Eye (tissue), 1 donor: ENCODE measurements around the gene MYOZ2.

Experiments
- DNase-seq: peaks from one replicate; pipeline ENCODE4 v3.0.0-alpha.2; 2015

MYOZ2 gene

GRCh38 chr4:119205690-119206089, 70.1 kb downstream of the MYOZ2 start:
- no peak for DNase-seq

GRCh38 chr4:119206178-119206577, 70.5 kb downstream of the MYOZ2 start:
- DNase-seq: no peak

GRCh38 chr4:119207051-119207450, 71.4 kb downstream of the MYOZ2 start:
- DNase-seq: no peak

DNA sequence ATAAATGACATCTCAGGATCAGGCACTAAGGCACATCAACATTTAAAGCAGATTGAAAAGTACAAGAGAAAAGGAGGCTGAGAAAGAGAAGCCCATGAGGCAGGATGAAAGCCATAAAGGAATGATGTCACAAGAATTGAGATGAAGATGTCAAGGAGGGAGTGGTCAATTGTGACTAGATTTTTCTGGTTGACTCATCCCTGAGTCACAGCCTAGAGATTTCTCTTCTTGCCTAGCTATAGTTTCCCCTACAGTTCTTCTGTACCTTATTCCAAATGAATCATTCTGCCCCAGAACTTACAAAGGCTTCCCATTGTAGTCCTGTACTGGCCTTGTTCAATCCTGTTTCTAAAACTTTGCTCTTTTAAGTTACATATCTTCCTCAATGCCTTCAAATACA, 73.4 kb downstream of the MYOZ2 start:
- DNase-seq: no peak

DNA sequence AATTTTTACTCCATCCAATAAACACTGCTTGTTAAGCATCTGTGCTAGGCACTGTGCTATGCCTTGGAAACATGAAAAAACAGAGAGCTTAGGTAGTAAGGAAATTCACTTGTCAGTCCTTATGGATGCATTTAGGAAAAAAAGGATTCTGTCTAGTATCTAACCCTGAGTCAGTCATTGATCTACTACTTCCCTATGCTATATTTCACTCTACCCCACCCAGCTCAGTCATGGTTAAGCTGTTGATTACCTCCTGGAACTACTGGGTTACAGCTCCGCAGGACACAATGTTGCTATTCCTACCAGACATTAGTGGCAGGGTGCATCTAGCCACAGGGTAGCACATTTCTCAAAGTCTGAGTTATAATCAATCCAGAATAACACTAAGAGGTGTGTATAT, 74.0 kb downstream of the MYOZ2 start:
- DNase-seq: no peak

- DNase-seq: no peak
These were observed 75.1 kb downstream of the MYOZ2 start for GRCh38 chr4:119210775-119211174.

DNA sequence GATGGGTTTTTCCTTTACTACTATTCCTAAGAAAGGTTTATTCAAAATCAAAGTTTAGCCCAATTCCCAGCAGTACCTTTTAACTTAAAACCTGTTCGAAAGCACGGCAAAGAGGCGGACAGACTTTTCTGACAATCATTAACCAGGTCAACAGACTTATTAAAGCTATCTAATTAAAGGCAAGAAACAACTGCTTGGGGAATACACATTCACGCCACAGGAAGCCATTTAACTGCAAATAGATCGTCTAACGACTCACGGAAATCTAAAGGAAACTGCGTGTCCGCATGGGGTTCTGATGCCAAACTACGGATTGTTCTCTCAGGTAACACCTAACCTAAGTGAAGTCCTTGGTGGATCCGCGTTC, 76.2 kb downstream of the MYOZ2 start:
- DNase-seq: no peak

DNA sequence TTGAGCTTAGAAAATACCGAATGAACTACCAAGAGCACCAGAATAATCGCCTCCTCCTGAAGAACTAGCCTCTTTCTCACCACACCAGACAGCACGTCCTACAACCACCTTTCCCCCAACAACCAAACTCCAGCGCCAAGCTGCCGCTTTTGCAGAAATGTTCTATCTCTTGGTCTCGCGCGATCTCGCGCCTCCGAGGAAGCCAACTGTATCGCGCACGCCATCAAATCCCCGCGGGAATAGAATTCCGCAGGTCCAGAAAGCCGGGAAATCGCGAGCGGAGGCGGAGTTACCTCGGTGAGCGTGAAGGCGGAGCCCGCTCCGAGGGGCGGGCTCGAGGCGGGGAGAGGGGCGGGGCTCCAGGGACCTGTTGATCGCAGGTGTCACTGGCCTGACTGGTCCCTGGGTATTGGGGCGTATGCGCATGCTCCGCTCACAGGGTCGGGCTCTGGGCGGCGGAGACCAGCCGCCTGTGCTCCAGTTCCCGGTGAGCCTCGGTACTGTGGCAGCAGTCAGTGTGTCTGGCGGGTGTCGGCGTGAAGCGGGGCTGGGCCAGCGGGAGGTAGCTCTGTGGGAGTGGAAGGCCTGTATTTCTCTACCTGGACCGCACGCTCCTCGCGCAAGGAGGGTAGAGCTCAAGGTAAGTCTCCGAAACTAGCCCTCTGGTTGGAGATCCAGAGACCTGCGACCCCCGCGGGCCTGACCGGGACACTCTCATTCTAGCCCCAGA, 76.8 kb downstream of the MYOZ2 start, which contains the start of gene USP53:
Gene USP53 (plus strand): TSS at position 480 of the 730 bp plus-strand sequence. CDS start 27,047 bp downstream, outside the sequence.
- DNase-seq: peak; percentile 99

DNA sequence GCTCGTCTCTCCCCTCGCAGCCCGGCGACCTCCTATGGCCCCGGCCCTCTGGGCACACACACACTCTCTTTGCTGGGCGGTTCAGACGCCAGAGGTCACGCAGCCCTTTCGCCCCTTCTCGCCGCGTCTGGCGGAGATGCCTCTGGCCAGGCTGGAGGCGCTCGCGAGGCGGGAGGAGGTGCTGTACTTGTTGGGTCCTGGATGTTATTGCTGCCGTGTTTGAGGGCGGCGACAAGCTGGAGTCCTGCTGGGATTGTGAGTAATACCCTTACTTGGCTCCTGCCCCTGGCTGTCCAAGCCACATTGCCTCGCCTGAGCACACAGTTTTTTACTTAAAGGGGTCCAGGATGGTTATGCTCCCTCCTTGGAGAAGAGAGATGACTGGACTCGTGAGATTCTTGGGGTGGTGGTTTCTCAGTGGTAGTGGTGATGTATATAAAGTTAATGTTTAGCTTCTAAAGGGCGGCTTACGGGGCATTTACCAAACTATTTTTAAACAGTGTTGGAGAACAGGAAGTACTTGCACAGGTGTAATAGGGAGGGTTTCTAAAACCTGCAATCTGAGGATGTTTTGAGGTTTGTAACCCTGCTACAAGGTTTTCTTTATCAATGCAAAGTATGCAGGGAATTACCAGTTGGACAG, 77.5 kb downstream of the MYOZ2 start:
- DNase-seq: peak; percentile 89

- DNase-seq: no peak
These were observed 82.5 kb downstream of the MYOZ2 start for GRCh38 chr4:119218093-119218492.

DNA sequence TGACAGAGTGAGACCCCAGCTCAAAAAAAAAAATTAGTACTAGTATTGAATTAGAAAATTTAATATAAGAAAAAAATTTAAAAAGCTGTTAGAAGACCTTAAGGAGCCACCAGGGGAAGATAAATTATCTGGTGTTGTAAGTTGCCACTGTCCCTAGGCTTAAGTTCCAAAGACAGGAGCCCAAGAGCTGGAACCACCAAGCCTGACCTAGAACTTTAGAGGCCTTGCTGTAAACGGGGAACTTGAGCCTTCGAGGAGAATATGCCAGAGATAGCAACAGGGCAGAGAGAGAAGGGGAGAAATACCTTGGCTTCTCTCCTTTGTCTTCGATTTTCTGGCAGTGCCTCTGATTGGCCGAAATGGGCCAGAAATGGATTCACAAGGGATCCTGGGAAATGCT, 85.8 kb downstream of the MYOZ2 start:
- no peak for DNase-seq

GRCh38 chr4:119227690-119228089, 92.1 kb downstream of the MYOZ2 start:
- no peak for DNase-seq

DNA sequence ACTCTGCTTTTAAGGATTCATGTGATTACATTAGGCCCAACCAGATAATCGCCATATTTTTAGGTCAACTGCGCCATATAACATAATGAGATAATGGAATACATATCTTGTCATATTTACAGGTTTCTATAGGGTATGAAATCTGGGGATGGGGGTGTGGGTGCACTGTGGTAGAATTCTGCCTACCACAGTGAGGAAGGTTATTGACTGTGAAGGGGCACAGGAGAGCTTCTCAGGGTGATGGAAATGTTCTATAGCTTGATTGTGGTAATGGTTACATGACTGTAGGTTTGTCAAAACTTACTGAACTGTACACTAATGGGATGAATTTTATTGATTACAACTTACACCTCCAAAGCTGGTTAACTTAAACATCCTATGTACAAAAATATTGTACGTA, 92.8 kb downstream of the MYOZ2 start:
- DNase-seq: no peak

- no peak for DNase-seq
These were observed 94.5 kb downstream of the MYOZ2 start for GRCh38 chr4:119229908-119230687.

- no peak for DNase-seq
These were observed 95.9 kb downstream of the MYOZ2 start for GRCh38 chr4:119231491-119231890.

GRCh38 chr4:119232286-119232685, 96.7 kb downstream of the MYOZ2 start:
- no peak for DNase-seq

DNA sequence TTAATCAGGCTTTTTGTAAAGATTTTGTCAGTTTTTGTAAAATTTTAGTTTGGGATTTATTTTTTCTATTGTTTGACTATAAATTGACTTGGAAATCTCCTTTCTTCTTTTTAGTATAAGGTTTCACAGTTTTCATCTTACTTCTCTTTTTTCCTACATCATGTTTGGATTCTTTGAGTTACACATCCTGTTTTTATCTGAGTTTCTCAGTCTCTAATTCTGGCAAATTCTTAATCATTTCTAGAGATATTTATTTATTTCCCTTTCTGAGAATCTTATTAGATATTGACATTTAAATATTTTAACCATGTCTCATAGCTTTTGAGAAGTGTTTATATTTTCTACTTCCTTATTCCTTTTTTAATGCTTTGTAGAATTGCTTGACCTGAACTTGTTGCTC, 97.6 kb downstream of the MYOZ2 start:
- DNase-seq: no peak

- no peak for DNase-seq
These were observed 98.1 kb downstream of the MYOZ2 start for GRCh38 chr4:119233750-119234149.

GRCh38 chr4:119237201-119237600, 101.6 kb downstream of the MYOZ2 start:
- DNase-seq: no peak
